ENCODE results near the gene SEL1L. TPM values are rescaled to one million over a fixed set of nuclear protein-coding genes. Genes with fewer than 3 reads are reported as not detected.

Gene SEL1L
- total RNA-seq, 1 experiment from 2014 or later = 116 TPM

DNA sequence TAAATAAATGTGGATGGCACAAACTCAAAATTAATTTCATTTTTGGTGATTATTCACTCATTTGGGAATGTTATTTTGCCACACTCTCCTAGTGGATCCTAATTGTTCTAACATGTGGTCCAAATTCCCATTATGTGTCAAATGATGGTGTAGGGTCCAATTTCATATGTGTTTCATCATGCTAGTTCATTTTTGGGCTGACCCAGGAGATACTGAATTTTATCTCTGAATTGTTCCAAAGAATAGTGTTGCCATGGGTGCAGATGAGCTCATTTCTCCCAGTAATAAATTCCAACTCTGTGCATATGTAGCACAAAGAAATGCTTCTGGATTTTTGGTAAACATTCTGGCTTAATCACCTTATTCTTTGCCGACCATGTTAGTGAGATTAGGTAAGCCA lies 23.5 kb upstream of the SEL1L start:
- Mint-ChIP-seq H3K4me1 (ENCODE audit: low read depth, unreplicated experiment) (peaks cover 8% of the 10 kb centered on the region), H3K27me3 (ENCODE audit: insufficient read depth, unreplicated experiment) (no peaks in the 10 kb centered on the region), H3K36me3 (ENCODE audit: insufficient read depth, unreplicated experiment) (no peaks in the 10 kb centered on the region), H3K9me3 (ENCODE audit: unreplicated experiment) (no peaks in the 10 kb centered on the region), H3K4me3 (ENCODE audit: unreplicated experiment) (no peak overlapping the region), H3K27ac (ENCODE audit: unreplicated experiment) (no peak overlapping the region)
- CTCF ChIA-PET = no interaction called here
- no peak for DNase-seq
- BruUV-seq (replicated peaks) = no TSS peak
- H3K4me3 ChIP-seq (ENCODE audit: low read depth, low read length) = no peak overlapping the region
- no peaks in the 10 kb centered on the region for H3K9me3 ChIP-seq
- intact Hi-C loops (cut with micrococcal nuclease; ENCODE audit: unreplicated experiment) = no loop called here
- H3K4me1 ChIP-seq = no peaks in the 10 kb centered on the region
- POLR2A ChIA-PET = no interaction called here
- no peaks in the 10 kb centered on the region for H3K27me3 ChIP-seq (replicated peaks; ENCODE audit: control insufficient read depth, insufficient read depth, low read length)
- H3K36me3 ChIP-seq (ENCODE audit: control insufficient read depth, insufficient read depth, low read length) = no peaks in the 10 kb centered on the region
- TF ChIP-seq, protein P1, sequence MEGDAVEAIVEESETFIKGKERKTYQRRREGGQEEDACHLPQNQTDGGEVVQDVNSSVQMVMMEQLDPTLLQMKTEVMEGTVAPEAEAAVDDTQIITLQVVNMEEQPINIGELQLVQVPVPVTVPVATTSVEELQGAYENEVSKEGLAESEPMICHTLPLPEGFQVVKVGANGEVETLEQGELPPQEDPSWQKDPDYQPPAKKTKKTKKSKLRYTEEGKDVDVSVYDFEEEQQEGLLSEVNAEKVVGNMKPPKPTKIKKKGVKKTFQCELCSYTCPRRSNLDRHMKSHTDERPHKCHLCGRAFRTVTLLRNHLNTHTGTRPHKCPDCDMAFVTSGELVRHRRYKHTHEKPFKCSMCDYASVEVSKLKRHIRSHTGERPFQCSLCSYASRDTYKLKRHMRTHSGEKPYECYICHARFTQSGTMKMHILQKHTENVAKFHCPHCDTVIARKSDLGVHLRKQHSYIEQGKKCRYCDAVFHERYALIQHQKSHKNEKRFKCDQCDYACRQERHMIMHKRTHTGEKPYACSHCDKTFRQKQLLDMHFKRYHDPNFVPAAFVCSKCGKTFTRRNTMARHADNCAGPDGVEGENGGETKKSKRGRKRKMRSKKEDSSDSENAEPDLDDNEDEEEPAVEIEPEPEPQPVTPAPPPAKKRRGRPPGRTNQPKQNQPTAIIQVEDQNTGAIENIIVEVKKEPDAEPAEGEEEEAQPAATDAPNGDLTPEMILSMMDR (IDR thresholded peaks at IDR 0.05; ENCODE audit: insufficient read depth in 1 of 2, low read depth in 1 of 2, low read length in 1 of 2, severe bottlenecking in 1 of 2, unreplicated experiment in 1 of 2) = no peak

DNA sequence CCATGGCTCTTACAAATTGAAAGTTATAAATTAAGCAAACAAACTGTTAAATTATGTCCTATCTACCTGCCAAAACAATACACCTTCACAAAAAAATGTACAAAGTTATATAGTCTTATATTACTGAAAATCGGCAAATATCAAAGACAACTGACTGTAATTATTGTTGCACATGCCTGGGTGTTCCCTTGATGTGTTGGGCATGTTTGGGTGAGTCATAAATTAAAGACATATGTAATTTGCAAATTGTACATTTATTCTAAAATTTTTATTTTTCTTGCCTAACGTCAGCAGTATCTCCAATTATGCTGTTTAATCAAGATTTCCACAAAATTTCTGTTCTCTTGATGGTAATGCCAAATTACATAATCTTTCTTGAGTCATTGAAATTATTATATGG lies 22.0 kb upstream of the SEL1L start:
- H3K4me1 Mint-ChIP-seq (ENCODE audit: low read depth, unreplicated experiment) = no peaks in the 10 kb centered on the region
- Histone ChIP-seq H3K4me3 (ENCODE audit: low read depth, low read length) (no peak overlapping the region), H3K9me3 (no peaks in the 10 kb centered on the region), H3K27me3 (replicated peaks; ENCODE audit: control insufficient read depth, insufficient read depth, low read length) (no peaks in the 10 kb centered on the region), H3K4me1 (no peaks in the 10 kb centered on the region), H3K36me3 (ENCODE audit: control insufficient read depth, insufficient read depth, low read length) (no peaks in the 10 kb centered on the region)
- CTCF ChIA-PET = no interaction called here
- DNase-seq = no peak
- H3K36me3 Mint-ChIP-seq (ENCODE audit: insufficient read depth, unreplicated experiment) = no peaks in the 10 kb centered on the region
- intact Hi-C loops (cut with micrococcal nuclease; ENCODE audit: unreplicated experiment) = no loop called here
- H3K27me3 Mint-ChIP-seq (ENCODE audit: insufficient read depth, unreplicated experiment) = no peaks in the 10 kb centered on the region
- POLR2A ChIA-PET = no interaction called here
- no peak overlapping the region for H3K27ac Mint-ChIP-seq (ENCODE audit: unreplicated experiment)
- TF ChIP-seq, protein P1 (IDR thresholded peaks at IDR 0.05; ENCODE audit: insufficient read depth in 1 of 2, low read depth in 1 of 2, low read length in 1 of 2, severe bottlenecking in 1 of 2, unreplicated experiment in 1 of 2) = no peak
- no peaks in the 10 kb centered on the region for H3K9me3 Mint-ChIP-seq (ENCODE audit: unreplicated experiment)
- H3K4me3 Mint-ChIP-seq (ENCODE audit: unreplicated experiment) = no peak overlapping the region
- BruUV-seq (replicated peaks) = no TSS peak

DNA sequence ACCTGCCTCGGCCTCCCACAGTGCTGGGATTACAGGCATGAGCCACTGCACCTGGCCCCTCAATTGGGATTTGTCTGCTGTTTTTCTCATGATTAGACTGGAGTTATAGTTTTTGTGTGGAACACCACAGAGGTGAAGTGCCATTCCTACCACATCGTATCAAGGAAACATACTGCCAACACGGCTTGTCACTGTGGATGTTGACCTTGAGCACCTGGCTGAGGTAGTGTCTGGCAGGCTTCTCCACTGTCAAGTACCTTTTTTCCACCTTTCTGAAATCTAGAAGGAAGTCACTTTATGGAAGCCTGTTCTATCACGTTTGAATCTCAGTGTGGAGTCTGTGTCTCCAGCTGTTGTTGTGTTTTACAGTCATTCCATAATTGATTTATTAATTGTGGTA lies 21.4 kb upstream of the SEL1L start:
- intact Hi-C loops (cut with micrococcal nuclease; ENCODE audit: unreplicated experiment) = no loop called here
- Mint-ChIP-seq H3K4me3 (ENCODE audit: unreplicated experiment) (no peak overlapping the region), H3K27ac (ENCODE audit: unreplicated experiment) (no peak overlapping the region), H3K4me1 (ENCODE audit: low read depth, unreplicated experiment) (no peaks in the 10 kb centered on the region), H3K27me3 (ENCODE audit: insufficient read depth, unreplicated experiment) (no peaks in the 10 kb centered on the region), H3K9me3 (ENCODE audit: unreplicated experiment) (no peaks in the 10 kb centered on the region), H3K36me3 (ENCODE audit: insufficient read depth, unreplicated experiment) (no peaks in the 10 kb centered on the region)
- Histone ChIP-seq H3K9me3 (no peaks in the 10 kb centered on the region), H3K4me1 (no peaks in the 10 kb centered on the region), H3K4me3 (ENCODE audit: low read depth, low read length) (no peak overlapping the region), H3K36me3 (ENCODE audit: control insufficient read depth, insufficient read depth, low read length) (no peaks in the 10 kb centered on the region), H3K27me3 (replicated peaks; ENCODE audit: control insufficient read depth, insufficient read depth, low read length) (no peaks in the 10 kb centered on the region)
- TF ChIP-seq, protein P1 (IDR thresholded peaks at IDR 0.05; ENCODE audit: insufficient read depth in 1 of 2, low read depth in 1 of 2, low read length in 1 of 2, severe bottlenecking in 1 of 2, unreplicated experiment in 1 of 2) = no peak
- POLR2A ChIA-PET = no interaction called here
- CTCF ChIA-PET = no interaction called here
- BruUV-seq (replicated peaks) = no TSS peak
- no peak for DNase-seq
